ENCODE results near the gene ZNF296.

DNA sequence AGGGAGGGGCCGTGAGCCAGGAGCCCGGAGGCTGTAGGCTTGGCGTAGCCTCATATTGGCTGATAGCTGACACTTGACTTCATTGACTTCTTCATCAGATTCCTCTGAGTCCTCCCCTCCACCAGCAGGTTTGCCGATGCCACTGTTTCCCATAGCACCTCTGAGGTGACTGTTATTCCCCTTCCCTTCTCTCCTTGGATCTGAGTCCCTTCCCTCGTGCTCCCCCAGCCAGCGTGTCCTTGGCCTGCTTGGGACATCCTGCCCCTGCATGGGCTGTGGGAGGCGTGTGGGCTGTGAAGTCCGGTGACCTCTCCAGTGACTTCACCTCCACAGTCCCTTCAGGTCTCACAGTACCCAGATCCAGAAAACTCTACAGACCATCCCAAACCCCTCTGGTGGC lies 25.5 kb upstream of the ZNF296 start:
- TF ChIP-seq POLR2A (IDR thresholded peaks at IDR 0.05; ENCODE audit: borderline replicate concordance, extremely low read depth, insufficient read depth, insufficient read length) (no peak), YY1 (IDR thresholded peaks at IDR 0.05; ENCODE audit: extremely low read depth, insufficient replicate concordance, low read depth, low read length) (no peak), EGR1 (IDR thresholded peaks at IDR 0.05; ENCODE audit: low read depth) (no peak), POLR2AphosphoS5 (IDR thresholded peaks at IDR 0.05; ENCODE audit: low read depth, low read length) (no peak), RAD21 (IDR thresholded peaks at IDR 0.05; ENCODE audit: low read depth) (no peak), ZNF274 (IDR thresholded peaks at IDR 0.05; ENCODE audit: low read depth, low read length) (no peak), SIN3A (IDR thresholded peaks at IDR 0.05; ENCODE audit: low read depth) (no peak), EZH2 (IDR thresholded peaks at IDR 0.05) (no peak)
- TF ChIP-seq, protein P1, sequence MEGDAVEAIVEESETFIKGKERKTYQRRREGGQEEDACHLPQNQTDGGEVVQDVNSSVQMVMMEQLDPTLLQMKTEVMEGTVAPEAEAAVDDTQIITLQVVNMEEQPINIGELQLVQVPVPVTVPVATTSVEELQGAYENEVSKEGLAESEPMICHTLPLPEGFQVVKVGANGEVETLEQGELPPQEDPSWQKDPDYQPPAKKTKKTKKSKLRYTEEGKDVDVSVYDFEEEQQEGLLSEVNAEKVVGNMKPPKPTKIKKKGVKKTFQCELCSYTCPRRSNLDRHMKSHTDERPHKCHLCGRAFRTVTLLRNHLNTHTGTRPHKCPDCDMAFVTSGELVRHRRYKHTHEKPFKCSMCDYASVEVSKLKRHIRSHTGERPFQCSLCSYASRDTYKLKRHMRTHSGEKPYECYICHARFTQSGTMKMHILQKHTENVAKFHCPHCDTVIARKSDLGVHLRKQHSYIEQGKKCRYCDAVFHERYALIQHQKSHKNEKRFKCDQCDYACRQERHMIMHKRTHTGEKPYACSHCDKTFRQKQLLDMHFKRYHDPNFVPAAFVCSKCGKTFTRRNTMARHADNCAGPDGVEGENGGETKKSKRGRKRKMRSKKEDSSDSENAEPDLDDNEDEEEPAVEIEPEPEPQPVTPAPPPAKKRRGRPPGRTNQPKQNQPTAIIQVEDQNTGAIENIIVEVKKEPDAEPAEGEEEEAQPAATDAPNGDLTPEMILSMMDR (IDR thresholded peaks at IDR 0.05 in 2 of 3, conservative IDR thresholded peaks at IDR 0.05 in 1 of 3; ENCODE audit: borderline replicate concordance in 1 of 3, insufficient read depth in 1 of 3, low read depth in 2 of 3, low read length in 2 of 3), result no peak
- TF ChIP-seq, protein P2, sequence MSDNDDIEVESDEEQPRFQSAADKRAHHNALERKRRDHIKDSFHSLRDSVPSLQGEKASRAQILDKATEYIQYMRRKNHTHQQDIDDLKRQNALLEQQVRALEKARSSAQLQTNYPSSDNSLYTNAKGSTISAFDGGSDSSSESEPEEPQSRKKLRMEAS (IDR thresholded peaks at IDR 0.05), result no peak
- TF ChIP-seq, protein P3, sequence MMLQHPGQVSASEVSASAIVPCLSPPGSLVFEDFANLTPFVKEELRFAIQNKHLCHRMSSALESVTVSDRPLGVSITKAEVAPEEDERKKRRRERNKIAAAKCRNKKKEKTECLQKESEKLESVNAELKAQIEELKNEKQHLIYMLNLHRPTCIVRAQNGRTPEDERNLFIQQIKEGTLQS (IDR thresholded peaks at IDR 0.05), result no peak

All from HCT116 (cell line).